AML-193 (cell line): ENCODE results near the gene SERINC2.
"Not testable (repeated sequence)": the region's sequence is repeated elsewhere in the genome, so short reads cannot be mapped to it uniquely, and the experiment has no call there.

Experiments
- DNase-seq, 2 experiments: peaks; one replicate each; lab custom pipeline; 2025; lab: John Stamatoyannopoulos, UW

Gene SERINC2

GRCh38 chr1:31383967-31384366 lies 29.0 kb upstream of the SERINC2 start:
- peak in 1 of 2 experiments; percentile 1 for DNase-seq

GRCh38 chr1:31386576-31387243 lies 26.3 kb upstream of the SERINC2 start:
- not testable (repeated sequence) for DNase-seq

- no peak for DNase-seq
These were observed 25.4 kb upstream of the SERINC2 start for GRCh38 chr1:31387612-31388011.

GRCh38 chr1:31389616-31390015 lies 23.4 kb upstream of the SERINC2 start:
- DNase-seq: no peak

- no peak for DNase-seq
These were observed 22.9 kb upstream of the SERINC2 start for GRCh38 chr1:31390071-31390470.

- DNase-seq: no peak
These were observed 19.6 kb upstream of the SERINC2 start for GRCh38 chr1:31393463-31393862.

GRCh38 chr1:31394584-31395193 lies 18.3 kb upstream of the SERINC2 start:
- DNase-seq: peak; percentile 73 to 76

GRCh38 chr1:31396633-31397351 lies 16.2 kb upstream of the SERINC2 start:
- DNase-seq: peak; percentile 80 to 87

- DNase-seq: no peak
These were observed 15.5 kb upstream of the SERINC2 start for GRCh38 chr1:31397360-31398095.

- DNase-seq: no peak
These were observed 14.8 kb upstream of the SERINC2 start for GRCh38 chr1:31398246-31398645.

GRCh38 chr1:31399976-31400375 lies 13.0 kb upstream of the SERINC2 start:
- DNase-seq: peak in 1 of 2 experiments; percentile 23

GRCh38 chr1:31400393-31400792 lies 12.6 kb upstream of the SERINC2 start:
- peak; percentile 83 to 90 for DNase-seq

- no peak for DNase-seq
These were observed 11.8 kb upstream of the SERINC2 start for GRCh38 chr1:31401241-31401640.

GRCh38 chr1:31405578-31406245 lies 7.3 kb upstream of the SERINC2 start:
- DNase-seq: no peak

GRCh38 chr1:31407029-31407626 lies 5.9 kb upstream of the SERINC2 start:
- DNase-seq: no peak

GRCh38 chr1:31408788-31409318 lies 4.2 kb upstream of the SERINC2 start:
- DNase-seq: no peak

- DNase-seq: no peak
These were observed 2.8 kb upstream of the SERINC2 start for GRCh38 chr1:31409946-31410858.

- no peak for DNase-seq
These were observed 2.1 kb upstream of the SERINC2 start for GRCh38 chr1:31410871-31411270.

- DNase-seq: no peak
These were observed 808 bp upstream of the SERINC2 start for GRCh38 chr1:31412205-31412604.

GRCh38 chr1:31413405-31414001 lies 490 bp downstream of the SERINC2 start:
- DNase-seq: peak; percentile 55 to 68
